GM12872 (cell line): Measurements from ENCODE around the gene BTG2.

ENCODE experiments used
- CTCF ChIP-seq: IDR thresholded peaks from 3 replicates; pipeline ENCODE4 v1.5.1; 2011; ENCODE audit warnings: low read depth, mild to moderate bottlenecking, low read length, moderate library complexity; ENCODE audit not compliant: insufficient read depth

The BTG2 gene

GRCh38 chr1:203286161-203286984, 18.9 kb upstream of the BTG2 start:
- TF ChIP-seq CTCF = peak; percentile 24; the same call in 1 of the 3 replicates

- no peak for TF ChIP-seq CTCF
Observed at GRCh38 chr1:203287109-203287893, 18.0 kb upstream of the BTG2 start.

DNA sequence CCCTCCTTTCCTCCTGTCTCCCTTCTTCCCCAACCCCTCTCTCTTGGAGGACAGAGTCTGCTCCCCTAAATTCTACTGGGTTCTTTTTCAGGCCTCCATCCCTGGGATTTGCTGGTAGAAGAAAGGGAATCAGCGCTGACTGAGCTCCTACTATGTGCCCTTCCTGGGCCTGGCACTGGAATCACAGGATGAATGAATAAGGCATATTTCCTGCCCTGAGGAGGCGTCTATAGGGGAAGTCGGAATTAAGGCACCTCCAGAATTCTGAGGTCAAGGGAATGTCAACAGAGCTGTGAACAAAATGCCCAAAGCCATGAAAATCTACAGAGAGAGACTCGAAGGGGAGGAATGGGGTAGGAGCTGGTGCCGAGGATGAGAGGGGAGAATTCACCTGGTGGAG, 17.4 kb upstream of the BTG2 start:
- no peak for TF ChIP-seq CTCF

GRCh38 chr1:203288400-203288799, 16.9 kb upstream of the BTG2 start:
- no peak for TF ChIP-seq CTCF

DNA sequence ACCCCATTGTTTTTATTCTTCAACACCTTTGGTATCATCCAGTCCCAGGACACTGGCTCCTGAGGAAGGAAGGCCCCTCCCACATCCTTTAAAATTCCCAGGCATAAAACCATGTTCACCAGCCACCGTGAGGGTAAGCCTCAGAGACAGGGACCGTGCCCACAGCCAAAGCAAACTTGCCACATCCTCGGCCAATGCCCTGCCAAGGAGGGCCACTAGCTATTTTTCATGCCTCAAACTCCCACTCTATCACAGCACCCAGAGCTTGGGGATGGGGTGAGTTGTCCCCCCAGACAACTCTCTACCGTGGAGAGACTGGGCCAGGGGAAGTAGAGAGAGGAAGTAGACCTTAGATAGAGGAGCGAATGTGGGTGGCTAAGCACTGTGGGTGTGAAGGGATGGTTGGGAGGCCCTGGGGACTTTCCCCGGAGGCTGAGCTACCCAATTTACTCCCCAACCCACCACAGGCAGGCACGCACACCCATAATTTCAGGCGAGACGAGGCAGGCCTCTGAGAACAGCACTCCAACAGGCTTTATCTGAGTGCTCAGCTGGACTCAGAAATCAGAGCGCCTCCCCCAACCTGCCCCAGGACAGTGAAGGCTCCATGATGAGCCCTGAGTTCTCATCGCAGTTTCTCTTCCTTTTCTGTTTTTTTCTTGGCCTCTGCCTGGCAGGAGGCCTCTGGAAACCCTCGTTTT, 15.9 kb upstream of the BTG2 start:
- peak; percentile 18; the same call in 1 of the 3 replicates for TF ChIP-seq CTCF

GRCh38 chr1:203289982-203290260, 15.4 kb upstream of the BTG2 start:
- TF ChIP-seq CTCF = no peak
